Retinal pigment epithelial cell (primary cell): ENCODE measurements around the gene OR4D11.
"Not testable (repeated sequence)": the region's sequence is repeated elsewhere in the genome, so short reads cannot be mapped to it uniquely, and the experiment has no call there.

Experiments used
- DNase-seq: peaks from one replicate; pipeline ENCODE4 v3.0.0-alpha.2; 2010; ENCODE audit warnings: low read depth
- H3K4me3 ChIP-seq: 2 replicates; pipeline ENCODE4 v1.5.1; 2011; ENCODE audit warnings: mild to moderate bottlenecking, low read length, control low read depth, moderate library complexity
- CTCF ChIP-seq: conservative IDR thresholded peaks from 2 replicates; pipeline ENCODE4 v1.5.1; 2011; ENCODE audit warnings: low read depth, low read length, control low read depth, inconsistent platforms

Gene OR4D11

GRCh38 chr11:59480359-59480758, 23.0 kb upstream of the OR4D11 start:
- no peak overlapping the region for H3K4me3 ChIP-seq
- no peak for DNase-seq
- TF ChIP-seq CTCF, result no peak

- DNase-seq, result no peak
- no peak overlapping the region for H3K4me3 ChIP-seq
- TF ChIP-seq CTCF, result no peak
Measured at GRCh38 chr11:59501931-59502330, 1.4 kb upstream of the OR4D11 start.

- TF ChIP-seq CTCF, result no peak
- H3K4me3 ChIP-seq, result no peak within 1 kb of the TSS
- no peak for DNase-seq
Measured at GRCh38 chr11:59510941-59511589, 7.7 kb downstream of the OR4D11 start, which contains the start of gene OR4D9. OR4D9 (plus strand) TSS chr11:59511539; CDS start chr11:59514913, 3,374 bp downstream.

- no peak overlapping the region for H3K4me3 ChIP-seq
- TF ChIP-seq CTCF, result no peak
- no peak for DNase-seq
Measured at GRCh38 chr11:59511675-59512074, 8.3 kb downstream of the OR4D11 start.

GRCh38 chr11:59520139-59520538, 16.8 kb downstream of the OR4D11 start:
- not testable (repeated sequence) for DNase-seq, H3K4me3 ChIP-seq

GRCh38 chr11:59520741-59521140, 17.4 kb downstream of the OR4D11 start:
- no peak overlapping the region for H3K4me3 ChIP-seq
- no peak for TF ChIP-seq CTCF
- no peak for DNase-seq

GRCh38 chr11:59523541-59523940, 20.2 kb downstream of the OR4D11 start:
- no peak overlapping the region for H3K4me3 ChIP-seq
- no peak for DNase-seq
- no peak for TF ChIP-seq CTCF
